Mammary epithelial cell (primary cell): ENCODE measurements around the gene THOC6.

ENCODE experiments used
- EZH2 ChIP-seq: IDR thresholded peaks from 2 replicates; pipeline ENCODE4 v1.6.1; 2012; ENCODE audit warnings: low read length, inconsistent platforms, borderline replicate concordance
- TF ChIP-seq, protein P1 (sequence below), 2 donors: IDR thresholded peaks in 1 of 2; conservative IDR thresholded peaks in 1 of 2; 2 replicates each; pipeline ENCODE4 v1.5.1; 2011 to 2012; ENCODE audit warnings: inconsistent platforms in 2 of 2, low read length in 2 of 2, mild to moderate bottlenecking in 2 of 2, control low read depth in 1 of 2, low read depth in 1 of 2; ENCODE audit not compliant: insufficient read depth in 1 of 2; ENCODE audit errors: extremely low read depth in 1 of 2

DNA sequence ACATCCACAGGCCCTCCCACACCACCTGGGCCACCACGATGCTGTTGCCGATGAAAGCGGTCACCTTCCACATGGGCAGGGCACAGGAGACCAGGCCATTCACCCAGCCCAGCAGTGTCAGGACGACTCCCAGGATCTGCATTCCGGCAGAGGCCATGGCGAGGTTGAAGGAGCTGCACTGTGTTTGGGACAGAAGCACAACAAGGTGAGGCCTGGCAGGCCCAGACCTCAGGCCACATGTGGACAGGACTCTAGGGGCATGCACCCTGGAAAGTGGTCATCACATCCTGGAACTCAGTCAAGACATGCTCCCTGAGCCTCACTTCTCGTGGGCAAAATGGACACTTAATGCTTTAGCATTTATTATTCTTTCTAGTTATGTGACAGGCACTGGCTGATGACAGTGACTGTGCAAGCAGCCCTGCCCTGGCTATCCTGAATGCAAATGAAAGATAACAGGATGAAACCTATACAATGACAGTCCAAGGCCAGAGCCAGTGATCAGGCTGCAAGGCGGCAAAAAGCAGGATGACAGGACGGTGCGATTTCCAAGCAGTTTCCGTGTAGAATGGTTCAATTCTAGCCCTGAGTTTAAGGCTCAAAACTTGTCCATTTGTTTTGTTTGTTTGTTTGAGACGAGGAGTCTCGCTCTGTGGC, 7.8 kb upstream of the THOC6 start:
- TF ChIP-seq, protein P1, sequence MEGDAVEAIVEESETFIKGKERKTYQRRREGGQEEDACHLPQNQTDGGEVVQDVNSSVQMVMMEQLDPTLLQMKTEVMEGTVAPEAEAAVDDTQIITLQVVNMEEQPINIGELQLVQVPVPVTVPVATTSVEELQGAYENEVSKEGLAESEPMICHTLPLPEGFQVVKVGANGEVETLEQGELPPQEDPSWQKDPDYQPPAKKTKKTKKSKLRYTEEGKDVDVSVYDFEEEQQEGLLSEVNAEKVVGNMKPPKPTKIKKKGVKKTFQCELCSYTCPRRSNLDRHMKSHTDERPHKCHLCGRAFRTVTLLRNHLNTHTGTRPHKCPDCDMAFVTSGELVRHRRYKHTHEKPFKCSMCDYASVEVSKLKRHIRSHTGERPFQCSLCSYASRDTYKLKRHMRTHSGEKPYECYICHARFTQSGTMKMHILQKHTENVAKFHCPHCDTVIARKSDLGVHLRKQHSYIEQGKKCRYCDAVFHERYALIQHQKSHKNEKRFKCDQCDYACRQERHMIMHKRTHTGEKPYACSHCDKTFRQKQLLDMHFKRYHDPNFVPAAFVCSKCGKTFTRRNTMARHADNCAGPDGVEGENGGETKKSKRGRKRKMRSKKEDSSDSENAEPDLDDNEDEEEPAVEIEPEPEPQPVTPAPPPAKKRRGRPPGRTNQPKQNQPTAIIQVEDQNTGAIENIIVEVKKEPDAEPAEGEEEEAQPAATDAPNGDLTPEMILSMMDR (conservative IDR thresholded peaks at IDR 0.05 in 1 of 2, IDR thresholded peaks at IDR 0.05 in 1 of 2; ENCODE audit: extremely low read depth in 1 of 2, insufficient read depth in 1 of 2, low read depth in 1 of 2, low read length in 2 of 2) = no peak
- TF ChIP-seq EZH2 = no peak
